Thyroid gland (tissue), 4 donors: ENCODE results near the gene MLPH. TPM values are rescaled to one million over a fixed set of nuclear protein-coding genes. Genes with fewer than 3 reads are reported as not detected.

Source experiments
- DNase-seq, 2 donors: peaks; one replicate each; pipeline ENCODE4 v3.0.0-alpha.2; 2019
- H3K27ac ChIP-seq, 3 donors: fragments of 200-600 bp; sonication (generic); 1 replicate in 2 of 3; 2 replicates in 1 of 3; pipeline ENCODE4 v1.5.1; 2016 to 2019; ENCODE audit warnings: mild to moderate bottlenecking in 1 of 3, moderate library complexity in 1 of 3
- H3K27me3 ChIP-seq: fragments of 200-600 bp; sonication (generic); one replicate; pipeline ENCODE4 v1.5.1; 2019
- H3K36me3 ChIP-seq, 2 donors: fragments of 200-600 bp; sonication (generic); one replicate each; pipeline ENCODE4 v1.5.1; 2016 to 2019
- H3K4me1 ChIP-seq, 2 donors: fragments of 200-600 bp; sonication (generic); one replicate each; pipeline ENCODE4 v1.5.1; 2017 to 2019
- H3K4me3 ChIP-seq, 3 donors: fragments of 200-600 bp; sonication (generic); replicated peaks in 1 of 3; 1 replicate in 2 of 3; 2 replicates in 1 of 3; pipeline ENCODE4 v1.5.1; 2016; ENCODE audit warnings: mild to moderate bottlenecking in 1 of 3
- H3K9me3 ChIP-seq: fragments of 200-600 bp; sonication (generic); one replicate; pipeline ENCODE4 v1.5.1; 2017
- POLR2A ChIP-seq, 2 donors: fragments of 450-650 bp; IDR thresholded peaks; one replicate each; pipeline ENCODE4 v1.6.1; 2017; ENCODE audit warnings: antibody characterized with exemption in 2 of 2, mild to moderate bottlenecking in 2 of 2, moderate library complexity in 1 of 2
- WGBS, 2 donors: methylation state at CpG; one replicate each; pipeline ENCODE4 v1.1.5; 2017; 5-methylcytosine and 5-hydroxymethylcytosine counted together
- intact Hi-C: fragments of 100-400 bp; cut with DNase I; formaldehyde crosslinking; loops from one replicate; pipeline ENCODE4 v1.15.1; 2023
- total RNA-seq, 4 donors: library from RNA; depleted of rRNA; stranded (reverse); fragments of >200 nt; gene quantifications; one replicate each; pipeline ENCODE4 v1.2.3, GENCODE V29; 2016
- TF ChIP-seq, protein P1 (sequence below), 6 experiments: fragments of 200-600 bp in 3 of 6; fragments of 450-650 bp in 3 of 6; sonication (generic) in 3 of 6; IDR thresholded peaks; one replicate each; pipeline ENCODE4 v1.5.1; 2016 to 2019; ENCODE audit warnings: antibody characterized with exemption in 6 of 6, mild to moderate bottlenecking in 2 of 6, inconsistent platforms in 1 of 6, moderate library complexity in 1 of 6

Gene MLPH
- total RNA-seq, 4 donors from 2014 or later: 41.3 to 107 (median 58.6) TPM

DNA sequence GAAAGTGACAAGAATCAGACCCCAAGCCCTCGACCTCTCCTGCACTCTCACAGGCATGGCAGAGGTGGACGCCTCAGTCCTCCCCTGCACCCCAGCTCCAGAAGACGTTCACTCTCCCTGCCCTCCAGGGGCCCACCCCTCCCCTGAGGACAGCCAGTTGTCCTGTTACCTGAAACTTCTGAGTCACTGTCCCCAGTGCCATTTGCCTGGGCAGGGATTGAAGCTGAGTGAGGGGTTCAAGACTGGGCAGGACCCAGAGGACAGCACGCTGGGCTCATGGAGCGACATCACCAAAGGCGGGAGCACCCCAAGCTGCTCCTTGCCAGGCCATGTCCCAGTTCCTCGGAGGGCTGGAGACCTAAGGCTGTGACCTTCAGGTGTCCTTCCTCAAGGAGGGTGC, 38.9 kb upstream of the MLPH start:
- no peak overlapping the region for H3K27ac ChIP-seq
- no peak overlapping the region for H3K4me3 ChIP-seq
- TF ChIP-seq, protein P1, sequence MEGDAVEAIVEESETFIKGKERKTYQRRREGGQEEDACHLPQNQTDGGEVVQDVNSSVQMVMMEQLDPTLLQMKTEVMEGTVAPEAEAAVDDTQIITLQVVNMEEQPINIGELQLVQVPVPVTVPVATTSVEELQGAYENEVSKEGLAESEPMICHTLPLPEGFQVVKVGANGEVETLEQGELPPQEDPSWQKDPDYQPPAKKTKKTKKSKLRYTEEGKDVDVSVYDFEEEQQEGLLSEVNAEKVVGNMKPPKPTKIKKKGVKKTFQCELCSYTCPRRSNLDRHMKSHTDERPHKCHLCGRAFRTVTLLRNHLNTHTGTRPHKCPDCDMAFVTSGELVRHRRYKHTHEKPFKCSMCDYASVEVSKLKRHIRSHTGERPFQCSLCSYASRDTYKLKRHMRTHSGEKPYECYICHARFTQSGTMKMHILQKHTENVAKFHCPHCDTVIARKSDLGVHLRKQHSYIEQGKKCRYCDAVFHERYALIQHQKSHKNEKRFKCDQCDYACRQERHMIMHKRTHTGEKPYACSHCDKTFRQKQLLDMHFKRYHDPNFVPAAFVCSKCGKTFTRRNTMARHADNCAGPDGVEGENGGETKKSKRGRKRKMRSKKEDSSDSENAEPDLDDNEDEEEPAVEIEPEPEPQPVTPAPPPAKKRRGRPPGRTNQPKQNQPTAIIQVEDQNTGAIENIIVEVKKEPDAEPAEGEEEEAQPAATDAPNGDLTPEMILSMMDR (IDR thresholded peaks at IDR 0.05): no peak
- TF ChIP-seq POLR2A (IDR thresholded peaks at IDR 0.05): no peak
- intact Hi-C loops: no loop called here
- H3K4me1 ChIP-seq: peaks cover 3 to 10% of the 10 kb centered on the region in 2 donors
- no peaks in the 10 kb centered on the region for H3K27me3 ChIP-seq
- H3K36me3 ChIP-seq: no peaks in the 10 kb centered on the region
- no peak for DNase-seq
- H3K9me3 ChIP-seq: no peaks in the 10 kb centered on the region
- 91% methylated on average over 7 of the region's 7 CpGs for WGBS, 2 donors

DNA sequence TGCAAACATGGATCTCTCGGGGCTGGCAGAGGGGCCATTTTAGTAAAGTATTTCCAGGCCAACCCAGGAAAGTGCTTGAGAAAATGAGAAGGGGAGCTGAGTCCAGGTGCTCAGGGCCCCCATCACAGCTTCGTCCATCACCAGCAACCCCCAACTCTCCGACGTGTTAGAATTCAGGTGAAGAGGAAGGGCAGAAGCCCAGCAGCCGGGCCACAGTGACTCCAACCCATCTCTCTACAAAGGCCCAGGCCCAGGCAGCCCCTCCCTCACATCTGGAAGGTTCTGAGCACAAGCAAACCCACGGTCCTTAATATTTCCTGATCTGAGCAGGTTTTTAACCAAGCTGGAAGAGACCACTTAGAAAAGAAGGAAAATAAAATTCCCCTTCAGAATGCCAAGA, 38.4 kb upstream of the MLPH start:
- intact Hi-C loops: no loop called here
- Histone ChIP-seq H3K27ac (peak overlapping the region in 2 of 3 donors; percentile 30 to 50), H3K4me1 (peaks cover 3 to 10% of the 10 kb centered on the region in 2 donors), H3K36me3 (no peaks in the 10 kb centered on the region), H3K4me3 (no peak overlapping the region), H3K27me3 (no peaks in the 10 kb centered on the region), H3K9me3 (no peaks in the 10 kb centered on the region)
- WGBS, 2 donors: 85 to 93% methylated on average over 5 to 6 of the region's 6 CpGs
- TF ChIP-seq, protein P1 (IDR thresholded peaks at IDR 0.05): no peak
- no peak for TF ChIP-seq POLR2A (IDR thresholded peaks at IDR 0.05)
- DNase-seq: no peak

DNA sequence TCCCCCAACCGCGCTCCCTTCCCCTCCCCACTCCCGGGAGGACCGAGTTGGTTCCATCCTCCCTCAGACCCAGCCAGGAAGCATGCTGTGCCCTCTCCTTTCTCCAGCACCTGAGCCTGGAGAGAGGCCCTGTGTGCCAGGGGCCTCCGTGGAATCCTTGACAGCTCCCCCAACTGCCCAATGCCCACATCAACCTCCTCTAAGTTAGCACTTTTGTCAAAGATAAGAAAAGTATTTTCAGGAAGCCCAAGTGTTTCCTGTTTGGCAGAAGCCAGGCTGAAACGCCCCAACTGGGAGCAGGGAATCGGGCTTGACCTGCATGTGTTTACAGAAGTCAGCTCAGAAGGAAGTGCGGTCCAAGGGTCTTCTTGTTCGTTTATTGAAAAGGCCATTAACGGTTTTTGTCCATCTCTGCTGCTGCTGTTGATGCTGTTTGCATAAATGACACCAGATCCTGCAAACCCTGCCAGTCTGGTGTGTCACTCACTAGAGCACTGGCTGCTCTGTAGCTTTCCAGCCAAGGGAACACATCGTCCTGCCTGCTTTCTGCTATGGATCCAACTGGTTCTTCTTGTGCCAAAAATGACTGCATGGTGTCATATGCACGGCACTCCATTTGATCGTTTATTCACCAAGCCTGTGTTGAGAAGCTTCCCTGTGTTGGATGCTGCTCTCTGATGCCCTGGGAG, 37.7 kb upstream of the MLPH start:
- TF ChIP-seq, protein P1 (IDR thresholded peaks at IDR 0.05): no peak
- TF ChIP-seq POLR2A (IDR thresholded peaks at IDR 0.05): no peak
- Histone ChIP-seq H3K4me1 (peaks cover 3 to 10% of the 10 kb centered on the region in 2 donors), H3K27me3 (no peaks in the 10 kb centered on the region), H3K4me3 (no peak overlapping the region), H3K36me3 (no peaks in the 10 kb centered on the region), H3K27ac (peak overlapping the region in 2 of 3 donors; percentile 30 to 50), H3K9me3 (no peaks in the 10 kb centered on the region)
- 54 to 60% methylated on average over 13 of the region's 13 CpGs for WGBS, 2 donors
- DNase-seq: no peak
- intact Hi-C loops: no loop called here

DNA sequence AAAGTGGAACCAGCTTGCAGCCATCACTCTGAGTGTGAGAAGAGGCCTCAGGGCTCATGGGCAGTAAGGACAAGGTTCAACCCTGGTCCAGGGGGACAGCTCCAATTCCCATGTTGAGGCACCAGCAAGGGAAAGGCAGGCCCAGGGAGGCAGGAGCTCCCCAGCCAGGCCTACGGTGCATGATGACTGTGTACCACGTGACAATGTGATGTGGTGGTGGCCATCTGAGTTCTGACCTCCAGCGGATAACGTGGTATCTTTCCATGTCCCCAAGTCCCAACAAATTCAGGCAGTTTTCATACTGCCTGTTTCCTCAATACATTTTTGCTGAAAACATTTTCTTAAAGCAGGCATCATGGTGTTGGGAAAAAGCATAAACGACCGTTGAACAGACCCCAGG, 36.9 kb upstream of the MLPH start:
- H3K4me1 ChIP-seq: peaks cover 3 to 10% of the 10 kb centered on the region in 2 donors
- H3K27me3 ChIP-seq: no peaks in the 10 kb centered on the region
- no peak for TF ChIP-seq POLR2A (IDR thresholded peaks at IDR 0.05)
- TF ChIP-seq, protein P1 (IDR thresholded peaks at IDR 0.05): no peak
- no peak overlapping the region for H3K4me3 ChIP-seq
- intact Hi-C loops: no loop called here
- no peaks in the 10 kb centered on the region for H3K9me3 ChIP-seq
- no peaks in the 10 kb centered on the region for H3K36me3 ChIP-seq
- WGBS, 2 donors: 86 to 92% methylated on average over 6 of the region's 6 CpGs
- peak overlapping the region in 1 of 3 donors; percentile 50 for H3K27ac ChIP-seq
- DNase-seq: no peak

DNA sequence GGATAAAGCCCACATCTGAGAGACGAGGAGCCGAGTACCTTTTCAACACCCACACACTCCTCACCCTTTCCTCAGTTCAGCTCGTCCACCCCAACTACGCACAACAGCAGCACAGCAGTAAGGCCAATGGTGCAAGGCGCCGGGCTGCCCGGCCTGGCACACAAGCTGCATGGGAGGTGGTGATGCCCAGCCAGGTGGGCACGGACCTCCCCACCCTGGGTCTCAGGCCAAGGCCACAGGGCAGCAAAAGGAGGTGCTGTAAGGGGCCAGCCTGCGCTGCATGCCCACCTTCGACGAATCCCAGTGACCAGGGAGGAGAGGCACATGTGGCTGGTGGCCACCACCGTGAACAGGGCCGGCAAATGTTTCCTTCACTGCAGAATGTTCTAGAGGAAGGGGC, 36.5 kb upstream of the MLPH start:
- WGBS, 2 donors: 84 to 92% methylated on average over 10 of the region's 13 CpGs
- intact Hi-C loops: no loop called here

More for the DNA sequence above, 36.5 kb upstream of the MLPH start:
- no peaks in the 10 kb centered on the region for H3K36me3 ChIP-seq
- H3K27ac ChIP-seq: no peak overlapping the region
- peaks cover 3 to 10% of the 10 kb centered on the region in 2 donors for H3K4me1 ChIP-seq
- H3K9me3 ChIP-seq: no peaks in the 10 kb centered on the region
- no peak overlapping the region for H3K4me3 ChIP-seq
- no peaks in the 10 kb centered on the region for H3K27me3 ChIP-seq
- DNase-seq: no peak
- TF ChIP-seq, protein P1 (IDR thresholded peaks at IDR 0.05): no peak
- TF ChIP-seq POLR2A (IDR thresholded peaks at IDR 0.05): no peak
